ENCODE measurements around the gene PDRG1.

- TF ChIP-seq CTCF (IDR thresholded peaks at IDR 0.05; ENCODE audit: insufficient read depth, low read depth, low read length) (no peak), EZH2 (IDR thresholded peaks at IDR 0.05; ENCODE audit: insufficient read depth, low read length) (no peak)
Measured at GRCh38 chr20:31916708-31917107, 35.1 kb downstream of the PDRG1 start.

Measured in astrocyte (in vitro differentiated cells and primary cell).